Gastrocnemius medialis (tissue), 4 donors: Measurements from ENCODE around the gene BRF1. TPM values are rescaled to one million over a fixed set of nuclear protein-coding genes. Genes with fewer than 3 reads are reported as not detected.

Experiments
- ATAC-seq, 2 donors: fragments of 150-250 bp; one replicate each; pipeline ENCODE4 v1.9.1; 2016
- DNase-seq, 2 donors: peaks; one replicate each; pipeline ENCODE4 v3.0.0-alpha.2; 2019
- H3K27ac ChIP-seq, 4 donors: fragments of 200-600 bp; sonication (generic); 1 replicate in 1 of 4; 2 replicates in 3 of 4; pipeline ENCODE4 v1.5.1; 2016 to 2018; ENCODE audit warnings: mild to moderate bottlenecking in 2 of 4, moderate library complexity in 1 of 4
- H3K27me3 ChIP-seq, 3 donors: fragments of 200-600 bp; sonication (generic) in 2 of 3; 1 replicate in 1 of 3; 2 replicates in 2 of 3; pipeline versions ENCODE4 v1.5.1 to v1.6.0; 2016 to 2019; ENCODE audit warnings: mild to moderate bottlenecking in 1 of 3, moderate library complexity in 1 of 3
- H3K36me3 ChIP-seq, 2 donors: fragments of 200-600 bp; sonication (generic) in 1 of 2; one replicate each; pipeline ENCODE4 v1.5.1; 2017 to 2018
- H3K4me1 ChIP-seq, 2 donors: fragments of 200-600 bp; sonication (generic) in 1 of 2; one replicate each; pipeline ENCODE4 v1.5.1; 2016 to 2017; ENCODE audit warnings: mild to moderate bottlenecking in 2 of 2
- H3K4me3 ChIP-seq, 4 donors: fragments of 200-600 bp; sonication (generic) in 3 of 4; 1 replicate in 1 of 4; 2 replicates in 3 of 4; pipeline ENCODE4 v1.5.1; 2016 to 2019; ENCODE audit warnings: mild to moderate bottlenecking in 2 of 4
- H3K9me3 ChIP-seq, 3 donors: fragments of 200-600 bp; sonication (generic) in 2 of 3; 1 replicate in 1 of 3; 2 replicates in 2 of 3; pipeline ENCODE4 v1.5.1; 2016 to 2019
- POLR2A ChIP-seq, 2 donors: fragments of 450-650 bp; IDR thresholded peaks; one replicate each; pipeline ENCODE4 v1.6.1; 2017; ENCODE audit warnings: antibody characterized with exemption in 2 of 2, mild to moderate bottlenecking in 2 of 2, moderate library complexity in 2 of 2
- in situ Hi-C, 4 donors: fragments of 200-750 bp; cut with MboI; loops; one replicate each; pipeline versions ENCODE4 v1.15.0 to v1.8.0; 2017; ENCODE audit warnings: low sequenced_read_pairs in 4 of 4
- intact Hi-C: fragments of 100-400 bp; cut with DNase I; formaldehyde crosslinking; loops from one replicate; pipeline ENCODE4 v1.15.1; 2023; ENCODE audit warnings: low total_unique reads
- total RNA-seq, 4 donors: library from RNA; depleted of rRNA; stranded (reverse); fragments of >200 nt; gene quantifications; one replicate each; pipeline versions ENCODE4 v1.1.0 to v1.2.3, GENCODE V29; 2016
- TF ChIP-seq, protein P1 (sequence below), 5 experiments: fragments of 450-650 bp in 3 of 5; fragments of 200-600 bp in 2 of 5; sonication (generic) in 2 of 5; IDR thresholded peaks in 4 of 5; conservative IDR thresholded peaks in 1 of 5; 1 replicate in 4 of 5; 2 replicates in 1 of 5; pipeline ENCODE4 v1.5.1; 2016 to 2019; ENCODE audit warnings: antibody characterized with exemption in 5 of 5, mild to moderate bottlenecking in 3 of 5, moderate library complexity in 3 of 5

Gene BRF1
- total RNA-seq, 4 donors from 2014 or later: 19.5 to 27.4 (median 21.4) TPM

- in situ Hi-C loops: loop anchor here in 1 of 4 donors (25.0 kb wide), 1 partner anchor 114 kb away; no protein-coding TSS in a partner anchor
Observed at GRCh38 chr14:105223260-105223659, 77.5 kb downstream of the BRF1 start.

DNA sequence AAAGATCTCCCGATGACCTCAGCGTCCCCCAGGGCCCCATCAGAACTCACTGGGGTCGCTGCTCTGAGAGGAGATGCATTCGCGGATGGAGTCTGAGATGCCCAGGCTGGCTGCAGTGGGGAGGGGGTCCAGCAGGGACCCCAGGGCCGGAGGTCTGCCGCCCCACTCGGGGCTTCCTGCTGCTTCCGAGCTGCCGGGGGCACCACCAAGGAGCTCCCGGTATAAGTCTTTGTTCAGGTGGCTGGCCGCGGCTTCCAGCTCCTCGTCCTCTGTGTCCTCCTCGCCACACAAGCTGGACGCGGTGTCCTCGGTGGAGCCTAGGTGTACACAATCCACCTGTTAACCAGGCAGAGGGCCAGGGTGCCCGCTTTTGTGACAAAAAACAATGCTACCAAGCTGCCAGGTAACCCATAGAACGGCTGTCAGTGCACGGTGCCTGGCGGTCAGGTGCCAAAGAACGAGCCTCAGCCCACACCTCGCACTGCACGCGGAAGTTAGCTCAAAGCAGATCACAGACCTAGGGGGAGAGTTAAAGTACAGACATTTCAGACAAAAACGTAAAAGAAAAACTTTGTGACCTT lies 79.1 kb downstream of the BRF1 start:
- peaks cover 0 to 51% of the 10 kb centered on the region in 2 donors for H3K36me3 ChIP-seq
- H3K4me3 ChIP-seq: no peak overlapping the region
- intact Hi-C loops: no loop called here
- peaks cover 0 to 4% of the 10 kb centered on the region in 2 donors for H3K4me1 ChIP-seq
- no peaks in the 10 kb centered on the region for H3K27me3 ChIP-seq
- DNase-seq (no peak), ATAC-seq (no peak)
- TF ChIP-seq, protein P1, sequence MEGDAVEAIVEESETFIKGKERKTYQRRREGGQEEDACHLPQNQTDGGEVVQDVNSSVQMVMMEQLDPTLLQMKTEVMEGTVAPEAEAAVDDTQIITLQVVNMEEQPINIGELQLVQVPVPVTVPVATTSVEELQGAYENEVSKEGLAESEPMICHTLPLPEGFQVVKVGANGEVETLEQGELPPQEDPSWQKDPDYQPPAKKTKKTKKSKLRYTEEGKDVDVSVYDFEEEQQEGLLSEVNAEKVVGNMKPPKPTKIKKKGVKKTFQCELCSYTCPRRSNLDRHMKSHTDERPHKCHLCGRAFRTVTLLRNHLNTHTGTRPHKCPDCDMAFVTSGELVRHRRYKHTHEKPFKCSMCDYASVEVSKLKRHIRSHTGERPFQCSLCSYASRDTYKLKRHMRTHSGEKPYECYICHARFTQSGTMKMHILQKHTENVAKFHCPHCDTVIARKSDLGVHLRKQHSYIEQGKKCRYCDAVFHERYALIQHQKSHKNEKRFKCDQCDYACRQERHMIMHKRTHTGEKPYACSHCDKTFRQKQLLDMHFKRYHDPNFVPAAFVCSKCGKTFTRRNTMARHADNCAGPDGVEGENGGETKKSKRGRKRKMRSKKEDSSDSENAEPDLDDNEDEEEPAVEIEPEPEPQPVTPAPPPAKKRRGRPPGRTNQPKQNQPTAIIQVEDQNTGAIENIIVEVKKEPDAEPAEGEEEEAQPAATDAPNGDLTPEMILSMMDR (IDR thresholded peaks at IDR 0.05 in 4 of 5, conservative IDR thresholded peaks at IDR 0.05 in 1 of 5): no peak
- no peak for TF ChIP-seq POLR2A (IDR thresholded peaks at IDR 0.05)
- H3K27ac ChIP-seq: no peak overlapping the region
- in situ Hi-C loops: loop anchor here in 1 of 4 donors (25.0 kb wide), 1 partner anchor 116 kb away; no protein-coding TSS in a partner anchor
- no peaks in the 10 kb centered on the region for H3K9me3 ChIP-seq

More at GRCh38 chr14:105223260-105223659, 77.5 kb downstream of the BRF1 start:
- Histone ChIP-seq H3K9me3 (no peaks in the 10 kb centered on the region), H3K36me3 (peaks cover 0 to 37% of the 10 kb centered on the region in 2 donors), H3K27me3 (no peaks in the 10 kb centered on the region), H3K4me3 (no peak overlapping the region), H3K4me1 (peaks cover 0 to 4% of the 10 kb centered on the region in 2 donors), H3K27ac (no peak overlapping the region)
- ATAC-seq: no peak
- no peak for TF ChIP-seq POLR2A (IDR thresholded peaks at IDR 0.05)
- TF ChIP-seq, protein P1 (IDR thresholded peaks at IDR 0.05 in 4 of 5, conservative IDR thresholded peaks at IDR 0.05 in 1 of 5): no peak
- no peak for DNase-seq
- intact Hi-C loops: no loop called here

DNA sequence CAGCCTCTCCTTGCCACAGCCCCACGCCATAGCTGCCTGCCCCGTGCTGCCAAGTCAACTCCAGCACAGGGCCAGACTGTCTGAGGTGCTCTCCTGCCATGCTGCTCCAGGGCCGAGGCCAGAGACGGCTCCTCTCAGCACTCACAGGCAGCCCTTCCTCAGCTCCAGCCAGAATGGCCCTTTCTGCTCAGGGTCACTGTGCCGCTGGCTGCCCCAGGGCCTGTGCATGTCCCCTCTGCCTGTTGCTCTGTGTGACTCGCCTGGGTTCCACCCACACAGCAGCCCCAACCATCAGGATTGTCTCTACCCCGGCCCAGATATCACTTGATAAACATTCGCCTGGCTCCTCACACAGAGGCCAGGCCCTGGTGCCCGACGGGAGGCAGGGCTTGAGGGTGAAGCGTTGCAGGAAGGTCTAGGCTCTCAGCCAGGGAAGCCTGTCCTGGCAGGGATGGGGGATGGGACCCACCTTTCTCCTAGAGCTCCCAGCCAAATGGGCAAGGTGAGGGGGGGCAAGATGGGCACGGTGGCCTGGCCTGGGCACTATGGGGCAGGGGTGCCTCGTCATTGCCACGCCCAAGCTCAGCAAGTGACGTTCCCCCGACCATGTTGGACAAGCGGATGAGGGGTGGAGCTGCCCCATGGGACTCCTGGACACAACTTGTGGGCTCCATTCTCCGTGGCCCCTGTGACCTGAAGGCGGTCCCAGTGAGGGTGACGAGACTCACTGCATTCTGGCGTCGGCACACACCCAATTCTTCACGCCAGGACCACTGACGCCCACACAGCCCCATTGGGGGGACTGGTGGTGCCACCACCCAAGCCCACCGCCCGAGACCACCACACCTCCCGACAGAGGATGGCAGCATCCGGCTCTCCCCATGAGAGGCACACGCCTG lies 79.9 kb downstream of the BRF1 start:
- TF ChIP-seq POLR2A (IDR thresholded peaks at IDR 0.05): no peak
- TF ChIP-seq, protein P1 (IDR thresholded peaks at IDR 0.05 in 4 of 5, conservative IDR thresholded peaks at IDR 0.05 in 1 of 5): no peak
- peak in 1 of 2 donors; percentile 10 for DNase-seq
- intact Hi-C loops (no loop called here), in situ Hi-C loops (loop anchor here in 1 of 4 donors (25.0 kb wide), 1 partner anchor 116 kb away; no protein-coding TSS in a partner anchor)
- H3K4me3 ChIP-seq: no peak overlapping the region
- H3K9me3 ChIP-seq: no peaks in the 10 kb centered on the region
- H3K27me3 ChIP-seq: no peaks in the 10 kb centered on the region
- peaks cover 0 to 4% of the 10 kb centered on the region in 2 donors for H3K4me1 ChIP-seq
- ATAC-seq: no peak
- peaks cover 0 to 47% of the 10 kb centered on the region in 2 donors for H3K36me3 ChIP-seq
- no peak overlapping the region for H3K27ac ChIP-seq

GRCh38 chr14:105219753-105220152 lies 81.0 kb downstream of the BRF1 start:
- DNase-seq: no peak
- intact Hi-C loops: no loop called here
- H3K4me3 ChIP-seq: no peak overlapping the region
- H3K9me3 ChIP-seq: no peaks in the 10 kb centered on the region
- ATAC-seq: no peak
- H3K4me1 ChIP-seq: peaks cover 0 to 4% of the 10 kb centered on the region in 2 donors
- H3K27ac ChIP-seq: no peak overlapping the region
- in situ Hi-C loops: loop anchor here in 1 of 4 donors (25.0 kb wide), 1 partner anchor 118 kb away; no protein-coding TSS in a partner anchor
- H3K27me3 ChIP-seq: no peaks in the 10 kb centered on the region
- H3K36me3 ChIP-seq: peaks cover 0 to 40% of the 10 kb centered on the region in 2 donors
- no peak for TF ChIP-seq POLR2A (IDR thresholded peaks at IDR 0.05)
- TF ChIP-seq, protein P1 (IDR thresholded peaks at IDR 0.05 in 4 of 5, conservative IDR thresholded peaks at IDR 0.05 in 1 of 5): no peak
